Lower lobe of right lung (tissue), 2 donors: Measurements from ENCODE around the gene AKT1. TPM values are rescaled to one million over a fixed set of nuclear protein-coding genes. Genes with fewer than 3 reads are reported as not detected.

Experiments
- ATAC-seq, 2 donors: fragments of 200-7000 bp; cut with Tn5 transposase; one replicate each; pipeline ENCODE4 v1.9.1; 2020 to 2022; ENCODE audit warnings: mild to moderate bottlenecking in 2 of 2, moderate library complexity in 2 of 2
- DNase-seq: peaks from one replicate; pipeline ENCODE4 v3.0.0-alpha.2; 2020
- H3K27ac ChIP-seq: fragments of 200-600 bp; one replicate; pipeline ENCODE4 v1.8.0; 2022
- H3K27me3 ChIP-seq: fragments of 200-600 bp; one replicate; pipeline ENCODE4 v1.8.0; 2022; ENCODE audit warnings: low read depth
- H3K36me3 ChIP-seq: fragments of 200-600 bp; one replicate; pipeline ENCODE4 v1.8.0; 2022; ENCODE audit warnings: mild to moderate bottlenecking
- H3K4me1 ChIP-seq: fragments of 200-600 bp; one replicate; pipeline ENCODE4 v1.8.0; 2022
- H3K4me3 ChIP-seq: fragments of 200-600 bp; one replicate; pipeline ENCODE4 v1.8.0; 2022; ENCODE audit warnings: mild to moderate bottlenecking
- H3K9me3 ChIP-seq: fragments of 200-600 bp; one replicate; pipeline ENCODE4 v1.8.0; 2022
- intact Hi-C: fragments of 100-400 bp; cut with DNase I; formaldehyde crosslinking; loops from one replicate; pipeline ENCODE4 v1.11.0; 2022
- total RNA-seq: library from RNA; stranded (reverse); fragmentation: NEBNext Ultra II Directional; extraction: Animal tissue kit (Norgen Biotek cat#: 25700); gene quantifications from one replicate; pipeline ENCODE4 v1.2.1, GENCODE V29; 2021
- TF ChIP-seq, protein P1 (sequence below): fragments of 200-600 bp; IDR thresholded peaks from one replicate; pipeline ENCODE4 v1.8.0; 2022; ENCODE audit warnings: antibody characterized with exemption, mild to moderate bottlenecking
- donor health status: DM: no; HTN: yes; CAD: no; lungs with severe emphysema.

Gene AKT1
- total RNA-seq, 1 donor from 2014 or later, result 154 TPM

DNA sequence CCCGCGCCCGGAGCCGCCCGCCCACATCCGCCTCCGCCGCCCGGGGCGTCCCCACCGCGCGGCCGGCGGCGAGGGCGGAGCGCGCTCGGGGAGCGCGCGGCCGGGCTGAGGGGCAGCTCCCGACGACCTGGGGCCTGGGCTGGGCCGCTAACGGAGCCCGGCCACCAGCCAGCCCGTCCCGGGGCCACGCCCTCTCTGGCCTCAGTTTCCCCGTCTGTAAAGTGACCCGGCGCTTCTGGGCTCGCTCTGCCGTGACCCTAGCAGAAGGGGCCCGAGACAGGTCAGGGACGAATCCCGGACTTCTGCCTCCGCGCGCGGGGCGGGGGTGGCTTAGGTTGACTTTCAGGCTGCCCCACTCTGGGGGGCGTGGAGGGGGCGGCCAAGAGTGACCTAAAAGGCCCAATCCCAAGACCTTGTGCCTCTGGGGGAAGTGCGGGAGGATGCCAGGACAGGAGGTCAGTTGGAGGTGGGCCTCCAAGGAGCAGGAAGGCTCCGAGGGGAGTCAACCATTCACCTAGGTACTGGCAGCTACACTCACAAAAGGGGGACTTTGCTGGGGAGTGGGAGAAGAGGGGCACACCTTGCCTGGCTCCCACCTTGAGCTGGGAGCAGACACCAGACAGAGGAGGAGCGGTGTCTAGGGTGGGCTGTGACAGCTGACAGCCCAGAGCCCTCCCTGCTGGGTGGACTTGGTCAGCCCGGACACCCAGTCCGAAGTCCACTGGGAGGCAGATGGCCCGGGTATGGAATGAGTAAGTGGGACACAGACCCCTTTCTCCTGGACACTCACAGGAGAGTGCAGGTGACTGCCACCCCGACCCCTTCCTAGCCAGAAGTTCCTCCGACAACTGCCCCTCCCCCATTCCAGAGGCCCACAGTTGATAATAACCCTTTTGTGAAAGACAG lies 486 bp upstream of the AKT1 start:
- peaks cover 73% of the 10 kb centered on the region for H3K4me1 ChIP-seq
- H3K36me3 ChIP-seq, result peaks cover 11% of the 10 kb centered on the region
- intact Hi-C loops, result no loop called here
- DNase-seq, result no peak
- TF ChIP-seq, protein P1, sequence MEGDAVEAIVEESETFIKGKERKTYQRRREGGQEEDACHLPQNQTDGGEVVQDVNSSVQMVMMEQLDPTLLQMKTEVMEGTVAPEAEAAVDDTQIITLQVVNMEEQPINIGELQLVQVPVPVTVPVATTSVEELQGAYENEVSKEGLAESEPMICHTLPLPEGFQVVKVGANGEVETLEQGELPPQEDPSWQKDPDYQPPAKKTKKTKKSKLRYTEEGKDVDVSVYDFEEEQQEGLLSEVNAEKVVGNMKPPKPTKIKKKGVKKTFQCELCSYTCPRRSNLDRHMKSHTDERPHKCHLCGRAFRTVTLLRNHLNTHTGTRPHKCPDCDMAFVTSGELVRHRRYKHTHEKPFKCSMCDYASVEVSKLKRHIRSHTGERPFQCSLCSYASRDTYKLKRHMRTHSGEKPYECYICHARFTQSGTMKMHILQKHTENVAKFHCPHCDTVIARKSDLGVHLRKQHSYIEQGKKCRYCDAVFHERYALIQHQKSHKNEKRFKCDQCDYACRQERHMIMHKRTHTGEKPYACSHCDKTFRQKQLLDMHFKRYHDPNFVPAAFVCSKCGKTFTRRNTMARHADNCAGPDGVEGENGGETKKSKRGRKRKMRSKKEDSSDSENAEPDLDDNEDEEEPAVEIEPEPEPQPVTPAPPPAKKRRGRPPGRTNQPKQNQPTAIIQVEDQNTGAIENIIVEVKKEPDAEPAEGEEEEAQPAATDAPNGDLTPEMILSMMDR, result no peak
- peak overlapping the region; percentile 87 for H3K27ac ChIP-seq
- H3K9me3 ChIP-seq, result no peaks in the 10 kb centered on the region
- peak; percentile 51 to 52 for ATAC-seq
- peak overlapping the region; percentile 56 for H3K4me3 ChIP-seq
- no peaks in the 10 kb centered on the region for H3K27me3 ChIP-seq

DNA sequence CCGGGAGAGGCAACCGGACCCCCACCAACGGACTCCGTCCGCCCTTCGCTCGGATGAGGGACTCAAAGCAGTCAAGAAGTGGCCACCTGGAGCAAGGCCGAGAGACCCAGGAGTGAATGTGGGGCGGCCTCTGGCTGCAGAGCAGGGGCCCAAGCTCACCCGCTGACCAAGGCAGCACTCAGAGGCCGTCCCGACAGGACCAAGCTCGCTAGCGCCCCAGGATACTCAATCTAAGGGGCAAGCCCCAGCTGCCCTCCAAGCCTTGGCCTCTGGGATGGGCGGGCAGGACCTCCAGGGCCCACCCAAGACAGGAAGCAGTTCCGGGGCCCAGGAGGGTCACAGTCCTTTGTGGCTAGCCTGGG lies 936 bp downstream of the AKT1 start:
- intact Hi-C loops, result no loop called here
- ATAC-seq, result peak in 1 of 2 donors; percentile 12
- no peak for DNase-seq
- TF ChIP-seq, protein P1, result no peak
- Histone ChIP-seq H3K4me1 (peaks cover 80% of the 10 kb centered on the region), H3K9me3 (no peaks in the 10 kb centered on the region), H3K4me3 (peak overlapping the region; percentile 71), H3K36me3 (peaks cover 26% of the 10 kb centered on the region), H3K27me3 (no peaks in the 10 kb centered on the region), H3K27ac (peak overlapping the region; percentile 70)

DNA sequence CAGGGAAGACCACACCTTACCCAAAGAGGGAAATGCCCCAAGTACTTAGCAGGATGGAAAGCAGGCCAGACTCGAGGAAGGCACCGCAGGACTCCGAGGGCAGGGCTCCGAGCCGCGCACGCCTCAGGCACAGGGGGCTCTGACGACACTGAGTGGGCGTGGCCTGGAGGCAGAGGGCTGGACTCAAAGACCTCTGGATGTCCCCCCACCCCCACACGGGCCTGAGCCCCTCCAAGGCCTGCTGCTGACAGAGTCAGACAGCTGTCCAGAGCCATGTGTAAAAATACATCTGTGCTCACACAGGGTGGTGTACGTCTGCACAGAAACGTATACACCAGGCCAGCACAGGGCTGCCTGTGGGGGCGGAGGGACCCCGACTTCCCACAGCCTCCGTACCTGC lies 1.4 kb downstream of the AKT1 start:
- ATAC-seq (peak; percentile 23 to 29), DNase-seq (peak; percentile 77)
- no peaks in the 10 kb centered on the region for H3K27me3 ChIP-seq
- TF ChIP-seq, protein P1, result no peak
- H3K36me3 ChIP-seq, result peaks cover 31% of the 10 kb centered on the region
- H3K27ac ChIP-seq, result peak overlapping the region; percentile 70
- H3K4me3 ChIP-seq, result peak overlapping the region; percentile 71
- intact Hi-C loops, result no loop called here
- peaks cover 80% of the 10 kb centered on the region for H3K4me1 ChIP-seq
- H3K9me3 ChIP-seq, result no peaks in the 10 kb centered on the region

DNA sequence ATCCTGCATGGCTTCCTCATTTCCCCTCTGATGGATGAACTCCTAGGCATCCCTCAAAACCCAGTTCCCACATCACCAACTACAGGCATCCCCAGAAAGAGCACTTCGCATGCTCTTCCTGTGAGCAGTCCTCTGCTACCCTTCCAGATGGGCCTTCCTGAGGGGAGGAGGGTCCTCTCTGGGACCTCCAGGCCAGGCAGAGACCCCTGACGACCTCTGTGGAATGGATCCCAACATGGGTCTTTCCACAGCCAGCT lies 1.9 kb downstream of the AKT1 start:
- no peak for DNase-seq
- peaks cover 81% of the 10 kb centered on the region for H3K4me1 ChIP-seq
- TF ChIP-seq, protein P1, result no peak
- H3K27me3 ChIP-seq, result no peaks in the 10 kb centered on the region
- H3K36me3 ChIP-seq, result peaks cover 35% of the 10 kb centered on the region
- intact Hi-C loops, result no loop called here
- H3K4me3 ChIP-seq, result peak overlapping the region; percentile 71
- no peaks in the 10 kb centered on the region for H3K9me3 ChIP-seq
- H3K27ac ChIP-seq, result peak overlapping the region; percentile 70
- ATAC-seq, result no peak

DNA sequence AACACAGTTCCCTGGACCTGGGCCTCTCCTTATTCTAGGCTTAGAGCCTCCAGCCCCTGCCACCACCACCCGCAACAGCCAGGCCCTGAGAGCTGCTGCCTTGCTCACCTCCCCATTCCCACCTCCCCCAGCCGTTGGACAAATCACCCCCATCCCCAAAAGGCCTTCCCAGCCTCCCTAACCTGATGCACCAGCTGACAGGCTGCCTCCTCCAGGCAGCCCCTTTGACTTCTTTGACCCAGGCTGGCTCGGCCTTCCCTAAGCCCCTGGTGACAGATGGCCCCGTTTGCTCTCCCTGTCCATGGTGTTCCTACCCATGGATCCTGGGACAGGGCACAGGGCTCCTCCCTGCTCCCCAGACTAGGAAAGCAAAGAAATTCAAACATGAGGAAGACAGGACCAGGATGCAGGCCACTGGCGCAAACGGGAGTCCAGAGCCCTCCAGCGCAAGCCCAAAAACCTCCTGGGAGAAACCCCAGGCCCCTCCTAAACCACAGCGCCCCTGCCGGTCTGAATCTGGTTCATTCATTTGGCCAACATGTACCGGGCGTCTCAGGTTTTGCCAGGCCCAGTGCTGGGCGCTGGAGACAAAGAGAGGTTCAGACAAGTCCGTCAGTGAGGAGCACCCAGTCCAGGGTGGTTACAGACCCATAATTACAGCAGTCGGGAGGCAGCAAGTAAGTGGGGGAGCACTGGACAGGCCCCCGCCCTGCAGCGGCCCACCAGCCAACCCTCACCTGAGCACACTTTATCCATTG lies 2.4 kb downstream of the AKT1 start:
- no peak for DNase-seq
- peak overlapping the region; percentile 70 for H3K27ac ChIP-seq
- no peaks in the 10 kb centered on the region for H3K27me3 ChIP-seq
- intact Hi-C loops, result no loop called here
- no peaks in the 10 kb centered on the region for H3K9me3 ChIP-seq
- H3K36me3 ChIP-seq, result peaks cover 41% of the 10 kb centered on the region
- no peak for ATAC-seq
- TF ChIP-seq, protein P1, result no peak
- peaks cover 85% of the 10 kb centered on the region for H3K4me1 ChIP-seq
- H3K4me3 ChIP-seq, result peak overlapping the region; percentile 71
